Heart left ventricle (tissue), 16 donors: ENCODE measurements around the gene FAM168B. TPM values are rescaled to one million over a fixed set of nuclear protein-coding genes. Genes with fewer than 3 reads are reported as not detected.

Experiments used
- ATAC-seq, 4 donors: fragments of 200-7000 bp; cut with Tn5 transposase; one replicate each; pipeline ENCODE4 v1.9.1; 2020 to 2022; ENCODE audit warnings: moderate library complexity in 4 of 4, mild to moderate bottlenecking in 3 of 4, moderate number of reproducible peaks in 1 of 4
- DNase-seq, 5 donors: peaks; one replicate each; pipeline ENCODE4 v3.0.0-alpha.2; 2020
- H3K27ac ChIP-seq, 12 donors: fragments of 200-600 bp; sonication (generic) in 4 of 12; one replicate each; pipeline versions ENCODE4 v1.5.0 to v1.8.0; 2016 to 2022; ENCODE audit warnings: mild to moderate bottlenecking in 2 of 12
- H3K27me3 ChIP-seq, 9 donors: fragments of 200-600 bp; sonication (generic) in 2 of 9; one replicate each; pipeline versions ENCODE4 v1.5.1 to v1.8.0; 2016 to 2022; ENCODE audit warnings: mild to moderate bottlenecking in 3 of 9
- H3K36me3 ChIP-seq, 9 donors: fragments of 200-600 bp; sonication (generic) in 2 of 9; one replicate each; pipeline versions ENCODE4 v1.5.0 to v1.8.0; 2018 to 2022; ENCODE audit warnings: mild to moderate bottlenecking in 2 of 9
- H3K4me1 ChIP-seq, 12 donors: fragments of 200-600 bp; sonication (generic) in 4 of 12; one replicate each; pipeline versions ENCODE4 v1.5.0 to v1.8.0; 2016 to 2022; ENCODE audit warnings: mild to moderate bottlenecking in 3 of 12
- H3K4me3 ChIP-seq, 12 donors: fragments of 200-600 bp; sonication (generic) in 4 of 12; one replicate each; pipeline versions ENCODE4 v1.5.0 to v1.8.0; 2017 to 2022; ENCODE audit warnings: mild to moderate bottlenecking in 9 of 12, moderate library complexity in 4 of 12
- H3K9me3 ChIP-seq, 12 donors: fragments of 200-600 bp; sonication (generic) in 4 of 12; one replicate each; pipeline versions ENCODE4 v1.5.0 to v1.8.0; 2016 to 2022; ENCODE audit warnings: mild to moderate bottlenecking in 1 of 12
- CTCF ChIP-seq, 12 donors: fragments of 200-600 bp; sonication (generic) in 4 of 12; IDR thresholded peaks; one replicate each; pipeline versions ENCODE4 v1.5.0 to v1.8.0; 2018 to 2022; ENCODE audit warnings: antibody characterized with exemption in 12 of 12, mild to moderate bottlenecking in 5 of 12
- POLR2A ChIP-seq, 2 donors: fragments of 450-650 bp; IDR thresholded peaks; one replicate each; pipeline ENCODE4 v1.6.1; 2017; ENCODE audit warnings: antibody characterized with exemption in 2 of 2, mild to moderate bottlenecking in 2 of 2, moderate library complexity in 2 of 2
- WGBS, 4 donors: extraction: QIAGEN DNeasy Blood & Tissue Kit in 2 of 4; methylation state at CpG; one replicate each; pipeline versions ENCODE4 v1.1.5 to v1.1.7; 2013 to 2018; 5-methylcytosine and 5-hydroxymethylcytosine counted together
- intact Hi-C, 10 donors: fragments of 100-400 bp; cut with DNase I; formaldehyde crosslinking; loops; one replicate each; pipeline versions ENCODE4 v1.11.1 to v1.14.2; 2022
- polyA plus RNA-seq, 2 donors: library from polyadenylated mRNA; stranded (reverse); fragments of 200-250 nt; gene quantifications; one replicate each; pipeline ENCODE4 v1.2.3, GENCODE V29; 2013
- total RNA-seq, 9 donors: library from RNA; depleted of rRNA in 2 of 9; stranded (reverse); fragments of >200 nt in 2 of 9; fragmentation: NEBNext Ultra II Directional in 3 of 9; extraction: Animal tissue kit (Norgen Biotek cat#: 25700) in 3 of 9; gene quantifications; one replicate each; pipeline versions ENCODE4 v1.1.0 to v1.2.4, GENCODE V29; 2016 to 2023
- donor health status: ischemic (EF 13 %, LVEDD 7.1; RV severe dilation, severe dysfunction).
- donor health status: healthy with polysubstance abuse.
- donor health status: DM: no; HTN: yes; CAD: no.
- donor health status: DM: no; HTN: no; CAD: no.
- donor health status: ischemic (EF 25% LVEDD 6.9; RV normal size, moderate dysfunction).
- donor health status: ischemic (EF 25% LVEDD 5.7; RV mildly dilated, moderate dysfunction).
- donor health status: healthy.
- donor health status: DM: yes; HTN: yes; CAD: no.
- donor health status: ischemic (EF 35%, LVEDD 5.7; RV mildly dilated, moderate dysfunction).
- donor health status: nonischemic (EF 11% LVEDD 7.7; RV severe dilation, severe dysfunction).
- donor health status: DM: yes; HTN: yes; CAD: no.
- donor health status: PGD.
- donor health status: ischemic (EF 29% LVEDD 5.4; RV normal size, mild dysfunction).
- donor health status: nonischemic (EF 23%, LVEDD 6.1; RV moderate dilation, normal function).

The FAM168B gene
- total and polyA plus RNA-seq, 11 donors: 23.0 to 174 (median 86.9) TPM

- 90 to 93% (median 92%) methylated on average over 4 of the region's 4 CpGs for WGBS, 4 donors
- Histone ChIP-seq H3K4me1 (peaks cover 0 to 61% (median 24%) of the 10 kb centered on the region in 12 donors), H3K9me3 (no peaks in the 10 kb centered on the region), H3K27ac (no peak overlapping the region), H3K27me3 (no peaks in the 10 kb centered on the region), H3K4me3 (no peak overlapping the region), H3K36me3 (peaks cover 0 to 90% (median 60%) of the 10 kb centered on the region in 9 donors)
- intact Hi-C loops: no loop called here
- DNase-seq: no peak
- TF ChIP-seq POLR2A (IDR thresholded peaks at IDR 0.05) (no peak), CTCF (IDR thresholded peaks at IDR 0.05) (no peak)
- ATAC-seq: no peak
Measured at GRCh38 chr2:131058920-131059319, 34.3 kb downstream of the FAM168B start.

- 83 to 86% (median 85%) methylated on average over 8 of the region's 8 CpGs for WGBS, 4 donors
- no peak overlapping the region for H3K4me3 ChIP-seq
- intact Hi-C loops: no loop called here
- H3K9me3 ChIP-seq: no peaks in the 10 kb centered on the region
- H3K4me1 ChIP-seq: peaks cover 0 to 55% (median 19%) of the 10 kb centered on the region in 12 donors
- no peak overlapping the region for H3K27ac ChIP-seq
- ATAC-seq (no peak), DNase-seq (no peak)
- TF ChIP-seq POLR2A (IDR thresholded peaks at IDR 0.05) (no peak), CTCF (IDR thresholded peaks at IDR 0.05) (no peak)
- H3K36me3 ChIP-seq: peaks cover 0 to 90% (median 66%) of the 10 kb centered on the region in 9 donors
- no peaks in the 10 kb centered on the region for H3K27me3 ChIP-seq
Measured at GRCh38 chr2:131058214-131058843, 34.9 kb downstream of the FAM168B start.

GRCh38 chr2:131056932-131057287 is 36.4 kb downstream of the FAM168B start:
- Histone ChIP-seq H3K4me1 (peaks cover 0 to 47% (median 19%) of the 10 kb centered on the region in 12 donors), H3K9me3 (no peaks in the 10 kb centered on the region), H3K27me3 (no peaks in the 10 kb centered on the region), H3K27ac (no peak overlapping the region), H3K36me3 (peaks cover 6 to 92% (median 74%) of the 10 kb centered on the region in 9 donors), H3K4me3 (no peak overlapping the region)
- DNase-seq (no peak), ATAC-seq (no peak)
- no peak for TF ChIP-seq CTCF (IDR thresholded peaks at IDR 0.05)
- TF ChIP-seq POLR2A (IDR thresholded peaks at IDR 0.05): no peak
- 79 to 86% (median 83%) methylated on average over 4 of the region's 4 CpGs for WGBS, 4 donors
- intact Hi-C loops: no loop called here

GRCh38 chr2:131056204-131056931 is 36.9 kb downstream of the FAM168B start:
- peaks cover 0 to 42% (median 16%) of the 10 kb centered on the region in 12 donors for H3K4me1 ChIP-seq
- WGBS, 4 donors: 50 to 65% (median 56%) methylated on average over 5 of the region's 5 CpGs
- no peak overlapping the region for H3K27ac ChIP-seq
- no peak for DNase-seq
- H3K4me3 ChIP-seq: no peak overlapping the region
- no peaks in the 10 kb centered on the region for H3K9me3 ChIP-seq
- intact Hi-C loops: no loop called here
- H3K27me3 ChIP-seq: no peaks in the 10 kb centered on the region
- peaks cover 8 to 92% (median 79%) of the 10 kb centered on the region in 9 donors for H3K36me3 ChIP-seq
- TF ChIP-seq POLR2A (IDR thresholded peaks at IDR 0.05) (no peak), CTCF (IDR thresholded peaks at IDR 0.05) (no peak)
- ATAC-seq: peak in 2 of 4 donors; percentile 38 to 48
